Measurements from ENCODE around the gene GMEB1.
"Not testable (repeated sequence)": the region's sequence is repeated elsewhere in the genome, so short reads cannot be mapped to it uniquely, and the experiment has no call there.

Gene GMEB1

GRCh38 chr1:28668191-28668955, at the start of gene GMEB1:
GMEB1 (plus strand) TSS chr1:28668784; CDS start chr1:28683613, 14,829 bp downstream.
- DNase-seq: peak; percentile 93

- DNase-seq: no peak
Observed at GRCh38 chr1:28631713-28632112, 36.9 kb upstream of the GMEB1 start.

- no peak for DNase-seq
Observed at GRCh38 chr1:28632560-28632959, 36.0 kb upstream of the GMEB1 start.

GRCh38 chr1:28640766-28641165, 27.8 kb upstream of the GMEB1 start:
- no peak for DNase-seq

GRCh38 chr1:28642056-28642846, 26.3 kb upstream of the GMEB1 start:
- no peak for DNase-seq

GRCh38 chr1:28642847-28643635, 25.5 kb upstream of the GMEB1 start, which contains the start of gene TAF12:
TAF12 (minus strand) TSS chr1:28643067; CDS start chr1:28622081, 20,986 bp downstream.
- DNase-seq: peak; percentile 97

- no peak for DNase-seq
Observed at GRCh38 chr1:28644494-28644893, 24.1 kb upstream of the GMEB1 start.

- DNase-seq: not testable (repeated sequence)
Observed at GRCh38 chr1:28645406-28645805, 23.2 kb upstream of the GMEB1 start.

- no peak for DNase-seq
Observed at GRCh38 chr1:28646040-28646439, 22.5 kb upstream of the GMEB1 start.

GRCh38 chr1:28648008-28648473, 20.5 kb upstream of the GMEB1 start:
- DNase-seq: peak; percentile 92

GRCh38 chr1:28648474-28649198, 19.9 kb upstream of the GMEB1 start, which contains the start of gene RNU11:
RNU11 (plus strand) TSS chr1:28648600.
- DNase-seq: peak; percentile 96

GRCh38 chr1:28653063-28653462, 15.5 kb upstream of the GMEB1 start:
- DNase-seq: not testable (repeated sequence)

GRCh38 chr1:28653870-28654269, 14.7 kb upstream of the GMEB1 start:
- not testable (repeated sequence) for DNase-seq

GRCh38 chr1:28655448-28656311, 12.9 kb upstream of the GMEB1 start:
- not testable (repeated sequence) for DNase-seq

GRCh38 chr1:28656335-28656734, 12.2 kb upstream of the GMEB1 start:
- no peak for DNase-seq

- DNase-seq: no peak
Observed at GRCh38 chr1:28663871-28664470, 4.6 kb upstream of the GMEB1 start.

GRCh38 chr1:28666806-28667205, 1.8 kb upstream of the GMEB1 start:
- no peak for DNase-seq

- no peak for DNase-seq
Observed at GRCh38 chr1:28668956-28669723, 556 bp downstream of the GMEB1 start.

GRCh38 chr1:28671254-28671780, 2.7 kb downstream of the GMEB1 start:
- no peak for DNase-seq

- not testable (repeated sequence) for DNase-seq
Observed at GRCh38 chr1:28672971-28673370, 4.4 kb downstream of the GMEB1 start.
